Tibial nerve (tissue), 4 donors: Measurements from ENCODE around the gene FAT1.

Experiments used
- CTCF ChIP-seq, 5 experiments: fragments of 200-600 bp in 3 of 5; fragments of 450-650 bp in 2 of 5; sonication (generic) in 3 of 5; IDR thresholded peaks; one replicate each; pipeline ENCODE4 v1.5.1; 2016 to 2019; ENCODE audit warnings: antibody characterized with exemption in 5 of 5, mild to moderate bottlenecking in 3 of 5, moderate library complexity in 2 of 5
- EP300 ChIP-seq, 2 donors: sonication (generic); formaldehyde crosslinking; IDR thresholded peaks; one replicate each; pipeline ENCODE4 v1.6.1; 2017; ENCODE audit warnings: antibody characterized with exemption in 2 of 2, mild to moderate bottlenecking in 1 of 2
- POLR2A ChIP-seq, 2 donors: fragments of 450-650 bp; IDR thresholded peaks; one replicate each; pipeline ENCODE4 v1.6.1; 2017; ENCODE audit warnings: antibody characterized with exemption in 2 of 2, mild to moderate bottlenecking in 2 of 2, moderate library complexity in 2 of 2

GRCh38 chr4:186624951-186625350, 98.7 kb downstream of the FAT1 start:
- no peak for TF ChIP-seq CTCF (IDR thresholded peaks at IDR 0.05)
- no peak for TF ChIP-seq EP300 (IDR thresholded peaks at IDR 0.05)
- TF ChIP-seq POLR2A (IDR thresholded peaks at IDR 0.05), result no peak
